HG03439 (cell line): ENCODE measurements around the gene MAP2K5.

ENCODE experiments used
- ATAC-seq: cut with Tn5 transposase; IDR thresholded peaks from one replicate; pipeline ENCODE4 v1.9.1; 2021; ENCODE audit warnings: mild to moderate bottlenecking, moderate library complexity; ENCODE audit not compliant: unreplicated experiment

MAP2K5 gene

DNA sequence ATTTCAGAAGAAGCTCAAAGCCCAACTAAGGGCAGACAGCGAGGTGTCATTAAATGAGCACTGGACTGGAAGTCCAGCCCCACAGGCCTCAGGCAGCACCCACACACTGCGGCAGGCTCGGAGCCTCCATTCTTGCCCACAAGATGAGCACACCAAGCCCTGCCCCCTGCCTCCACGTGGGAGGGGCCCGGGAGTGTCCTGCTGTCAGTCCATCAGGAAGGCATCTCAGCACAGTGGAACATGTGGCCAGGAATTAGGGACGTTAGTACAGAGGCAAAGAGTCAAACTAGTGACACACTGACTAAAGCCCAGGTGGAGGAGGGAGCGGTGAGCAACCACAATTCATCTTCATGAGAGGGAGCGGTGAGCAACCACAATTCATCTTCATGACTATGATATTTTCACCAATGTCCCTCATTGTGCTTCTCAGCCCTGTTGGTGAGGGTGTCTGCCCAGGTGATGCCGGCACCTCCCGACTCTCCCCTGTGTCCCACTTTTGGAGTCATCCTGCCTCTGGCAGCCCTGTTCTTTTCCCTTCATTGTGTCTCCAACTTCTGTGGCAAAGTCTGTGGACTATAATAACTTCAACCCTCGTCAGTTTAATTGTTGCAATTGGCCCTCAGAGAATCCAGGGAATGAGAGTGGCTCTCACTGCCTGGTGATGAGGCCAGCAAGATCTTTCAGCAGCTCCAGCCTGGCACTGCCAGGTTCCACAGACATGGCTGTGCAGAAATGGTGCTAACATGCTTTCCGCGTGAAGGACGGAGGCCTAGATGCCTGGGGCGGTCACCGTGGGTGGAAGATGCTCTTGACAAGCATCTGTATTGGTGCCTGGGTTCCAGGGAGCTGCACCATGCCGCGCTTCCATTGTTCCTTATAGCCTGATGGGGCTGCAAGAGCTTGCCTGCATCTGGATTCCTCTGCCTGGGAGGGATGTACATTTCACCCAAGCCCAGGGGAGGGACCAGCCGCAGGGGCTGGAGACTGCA lies 259.7 kb downstream of the MAP2K5 start:
- ATAC-seq: no peak

DNA sequence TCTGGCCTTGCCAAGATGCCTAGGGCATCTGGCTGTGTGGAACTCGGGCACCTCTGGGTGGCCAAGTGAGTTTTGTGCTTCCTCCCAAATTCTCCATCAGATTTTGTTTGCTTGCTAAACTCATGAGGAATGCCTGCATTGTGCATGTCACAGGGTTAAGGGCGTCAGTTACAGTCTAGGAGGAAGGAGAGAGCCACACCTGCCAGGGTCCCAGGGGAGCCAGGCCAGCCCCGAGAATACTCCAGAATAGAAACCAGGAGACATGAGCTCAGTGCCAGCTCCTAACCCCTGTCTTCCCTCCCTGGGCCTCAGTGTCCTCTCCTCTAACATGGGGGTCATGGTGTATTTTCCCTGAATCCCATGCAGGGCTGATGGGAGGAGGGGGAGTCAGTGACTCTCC lies 260.8 kb downstream of the MAP2K5 start:
- no peak for ATAC-seq

DNA sequence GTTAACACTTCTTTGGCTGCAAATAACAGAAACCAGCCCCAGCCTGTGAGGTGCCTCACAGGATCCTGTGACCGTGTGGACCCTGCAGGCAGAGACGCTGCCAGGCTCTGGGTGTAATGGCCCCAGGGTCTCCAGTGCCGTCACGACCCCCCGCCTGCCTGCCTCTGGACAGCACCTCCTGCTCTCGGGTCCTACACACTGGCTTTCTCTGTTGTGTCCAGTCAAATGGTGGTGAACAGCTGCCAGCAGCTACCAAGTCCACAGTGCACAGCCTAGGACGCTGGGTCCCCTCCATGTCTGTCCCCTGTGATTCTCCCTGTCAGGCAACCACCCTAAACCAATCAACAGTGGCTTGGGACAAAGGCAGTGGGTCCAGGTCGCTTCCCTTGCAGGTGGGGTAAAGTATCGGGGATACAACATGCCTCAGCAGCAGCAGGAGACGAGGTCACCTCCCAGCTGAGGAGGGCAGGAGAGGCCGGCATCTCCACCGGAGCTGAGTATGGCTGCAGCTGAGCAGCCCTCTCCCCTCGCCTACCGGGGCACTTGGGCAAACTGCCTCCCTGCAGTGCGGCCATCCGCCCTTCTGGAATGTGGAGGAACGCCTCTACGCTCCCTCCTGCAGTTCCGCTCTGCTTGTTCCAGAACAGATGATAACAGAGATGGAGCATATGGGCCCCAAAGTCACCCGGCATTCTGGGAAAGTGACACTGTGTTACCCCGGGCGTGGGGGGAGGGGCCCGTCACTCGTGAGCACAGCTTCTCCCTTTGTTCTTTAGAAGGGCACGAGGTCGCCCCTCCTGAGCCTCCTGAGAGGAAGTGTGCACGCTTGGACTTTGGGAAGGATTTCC lies 261.7 kb downstream of the MAP2K5 start:
- ATAC-seq: no peak

DNA sequence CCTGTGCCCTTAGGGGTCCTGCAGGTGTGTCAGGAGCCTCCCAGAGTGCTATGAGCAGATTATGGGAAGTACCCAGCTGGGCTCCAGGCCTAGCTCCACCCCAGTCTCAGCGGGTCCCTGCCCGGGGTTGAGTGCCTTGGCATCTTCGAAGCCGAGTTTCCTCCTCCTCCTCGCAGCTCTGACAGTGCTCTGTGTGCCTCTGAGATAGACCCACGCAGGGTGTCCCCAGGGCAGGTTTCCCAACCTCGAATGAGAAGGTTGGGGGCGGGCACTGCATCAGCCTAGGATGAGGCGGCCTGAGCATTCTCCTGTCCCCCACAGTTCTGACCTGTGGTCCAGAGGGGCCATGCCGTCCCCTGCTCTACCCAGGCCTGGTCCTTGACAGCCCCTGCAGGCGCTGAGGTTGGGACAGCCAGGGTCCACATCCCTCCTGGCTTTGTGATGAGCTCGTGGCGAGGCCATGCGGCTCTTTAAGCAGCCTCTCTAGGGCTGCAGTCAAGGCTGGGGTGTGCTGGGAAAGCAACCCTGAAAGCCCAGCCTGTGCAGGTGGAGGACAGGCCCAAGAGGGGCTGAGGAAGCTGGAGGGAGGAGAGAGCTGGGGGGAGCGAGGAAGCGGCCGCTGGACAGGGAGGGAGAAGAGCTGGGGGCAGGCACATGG lies 262.6 kb downstream of the MAP2K5 start:
- no peak for ATAC-seq

DNA sequence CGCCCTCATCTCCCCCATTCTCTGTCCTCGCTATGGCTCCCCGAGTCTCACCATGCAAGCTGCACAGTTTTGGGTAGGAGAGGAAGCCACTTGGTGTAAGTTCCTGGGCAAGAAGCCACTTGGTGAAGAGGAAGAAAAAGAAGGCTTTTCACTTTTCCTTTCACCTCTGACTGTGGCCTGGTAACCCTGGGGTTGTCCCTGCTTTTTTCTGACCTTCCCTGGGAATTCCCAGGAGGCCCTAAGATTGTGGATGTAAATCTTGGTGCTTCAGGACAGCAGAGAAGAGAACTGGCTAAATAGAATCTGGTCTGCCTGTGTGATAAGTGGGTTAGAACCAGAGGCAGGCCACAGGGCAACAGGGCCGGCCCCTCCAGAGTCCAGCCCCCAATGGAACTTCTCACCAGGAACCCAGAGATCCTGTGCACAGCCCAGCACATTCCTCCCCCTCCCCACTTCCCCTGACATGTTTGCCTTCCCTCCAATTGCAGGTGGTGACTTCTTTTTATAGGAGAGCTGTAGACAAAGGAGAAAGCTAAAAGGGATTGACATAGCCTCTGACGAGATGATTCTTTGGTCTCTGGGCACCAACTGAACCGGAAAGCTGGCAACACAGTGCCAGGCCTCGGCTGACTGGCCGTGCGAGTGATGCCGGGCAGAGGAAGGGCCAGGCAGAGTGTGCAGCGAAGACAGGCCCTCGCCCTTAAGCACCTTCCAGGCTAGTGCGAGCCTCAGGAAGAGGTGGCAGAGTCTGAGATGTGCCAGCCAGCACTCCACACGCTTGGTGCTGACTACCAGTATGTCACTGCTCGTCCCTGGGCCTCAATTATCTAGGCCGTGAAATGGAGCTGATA lies 263.4 kb downstream of the MAP2K5 start:
- no peak for ATAC-seq

DNA sequence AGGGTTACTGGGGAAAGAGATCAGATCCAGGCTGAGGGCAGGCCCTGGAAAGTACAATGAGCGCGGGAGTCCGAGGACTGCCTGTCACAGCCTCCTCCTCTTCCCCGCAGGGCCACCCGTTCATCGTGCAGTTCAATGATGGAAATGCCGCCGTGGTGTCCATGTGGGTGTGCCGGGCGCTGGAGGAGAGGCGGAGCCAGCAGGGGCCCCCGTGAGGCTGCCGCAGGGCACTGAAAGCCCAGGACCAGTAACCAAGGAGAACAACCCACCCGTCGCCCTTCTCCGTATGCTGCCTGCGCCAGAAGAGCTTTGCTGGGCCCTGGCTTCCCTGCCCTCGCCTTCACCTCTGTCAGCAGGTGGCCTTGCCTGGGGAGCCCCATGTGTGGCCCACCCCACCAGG lies 264.0 kb downstream of the MAP2K5 start:
- ATAC-seq: no peak

DNA sequence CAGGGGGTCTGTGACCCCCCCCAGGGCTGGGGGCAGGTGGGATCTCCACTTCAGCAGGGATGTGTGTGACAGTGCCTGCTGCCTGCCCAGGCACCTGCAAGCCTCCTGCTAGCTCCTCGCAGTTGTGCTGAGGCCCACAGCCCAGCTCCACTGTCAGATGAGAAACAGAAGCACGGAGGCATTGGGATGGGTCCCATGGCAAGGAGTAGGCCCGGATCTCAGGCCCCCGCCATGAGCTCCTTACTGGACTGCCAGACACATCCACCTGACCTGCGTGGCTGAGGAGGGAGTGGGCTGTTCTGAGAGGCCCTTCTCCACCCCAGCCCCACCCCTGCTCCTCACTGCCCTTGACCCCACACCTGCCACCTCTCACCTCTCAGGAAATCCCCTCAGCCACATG lies 264.6 kb downstream of the MAP2K5 start:
- ATAC-seq: no peak

DNA sequence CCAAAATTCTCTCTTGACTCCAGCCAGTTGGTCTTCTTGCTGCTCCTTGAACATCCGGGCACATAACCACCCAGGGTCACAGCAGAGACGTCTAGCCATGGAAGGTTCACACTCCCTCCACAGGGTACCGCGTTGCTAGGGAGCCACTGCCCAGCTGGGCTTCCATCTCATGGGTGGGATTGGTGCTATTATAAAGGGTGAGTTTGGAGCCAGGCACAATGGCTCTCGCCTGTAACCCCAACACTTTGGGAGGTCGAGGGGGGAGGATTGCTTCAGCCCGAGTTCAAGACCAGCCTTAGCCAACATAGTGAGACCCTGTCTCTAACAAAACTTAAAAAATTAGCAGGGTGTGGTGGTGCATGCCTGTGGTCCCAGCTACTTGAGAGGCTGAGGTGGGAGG lies 265.3 kb downstream of the MAP2K5 start:
- no peak for ATAC-seq

DNA sequence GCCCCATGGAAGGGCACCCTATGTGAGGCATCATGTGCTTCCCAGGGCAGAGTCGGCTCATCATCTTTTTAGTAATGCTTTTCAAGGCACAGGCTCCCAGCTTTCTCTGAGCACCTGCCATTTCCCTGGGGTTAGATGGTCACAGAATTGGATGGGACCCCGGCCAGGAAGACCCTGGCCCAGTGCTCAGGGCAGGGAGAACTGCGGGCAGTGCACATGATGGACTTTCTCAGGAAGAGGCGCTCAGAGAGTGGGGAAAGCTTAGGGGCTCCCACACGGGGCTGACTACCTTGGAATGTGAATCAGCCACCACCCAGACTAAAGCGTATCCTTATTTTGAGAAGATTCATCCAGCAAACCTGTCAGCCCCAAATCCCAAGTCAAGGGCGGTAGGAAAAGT lies 266.3 kb downstream of the MAP2K5 start:
- no peak for ATAC-seq

DNA sequence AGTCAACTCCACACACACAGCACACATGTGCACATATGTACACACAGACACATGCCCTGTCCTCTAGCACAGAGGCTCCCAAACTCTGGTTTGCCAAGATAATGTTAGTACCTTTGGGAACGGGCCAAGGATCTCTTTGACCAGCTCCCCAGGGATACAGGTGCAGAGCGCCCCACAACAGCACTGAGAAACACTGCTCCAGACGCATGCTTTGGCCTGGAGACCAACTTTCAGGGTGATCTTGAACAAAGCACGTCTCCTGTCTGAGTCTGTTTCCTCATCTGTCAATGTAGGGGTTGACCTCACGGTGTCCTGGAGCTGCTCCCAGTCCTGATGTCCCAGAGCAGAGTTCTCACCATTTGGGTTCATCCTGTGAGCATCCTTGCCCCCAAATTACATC lies 266.9 kb downstream of the MAP2K5 start:
- ATAC-seq: no peak

DNA sequence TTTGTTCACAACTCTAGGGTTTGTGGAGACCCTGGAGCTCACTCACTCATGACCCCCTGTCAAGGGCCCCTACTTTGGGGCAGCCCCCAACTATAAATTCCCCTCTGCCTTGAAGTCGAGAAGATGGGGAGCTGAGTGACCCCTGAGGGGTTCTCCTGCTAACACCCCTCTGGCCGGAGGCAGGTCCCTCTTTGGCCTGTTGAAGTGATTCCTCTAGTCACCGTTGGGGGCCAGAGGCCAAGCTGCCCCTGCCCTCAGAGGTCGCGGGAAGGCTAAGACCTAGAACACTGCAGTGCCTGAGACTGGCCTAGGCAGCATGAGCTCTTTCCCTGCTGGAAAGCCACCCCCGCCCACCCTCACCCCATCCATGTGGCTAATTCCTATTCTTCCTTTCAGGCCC lies 267.4 kb downstream of the MAP2K5 start:
- no peak for ATAC-seq

DNA sequence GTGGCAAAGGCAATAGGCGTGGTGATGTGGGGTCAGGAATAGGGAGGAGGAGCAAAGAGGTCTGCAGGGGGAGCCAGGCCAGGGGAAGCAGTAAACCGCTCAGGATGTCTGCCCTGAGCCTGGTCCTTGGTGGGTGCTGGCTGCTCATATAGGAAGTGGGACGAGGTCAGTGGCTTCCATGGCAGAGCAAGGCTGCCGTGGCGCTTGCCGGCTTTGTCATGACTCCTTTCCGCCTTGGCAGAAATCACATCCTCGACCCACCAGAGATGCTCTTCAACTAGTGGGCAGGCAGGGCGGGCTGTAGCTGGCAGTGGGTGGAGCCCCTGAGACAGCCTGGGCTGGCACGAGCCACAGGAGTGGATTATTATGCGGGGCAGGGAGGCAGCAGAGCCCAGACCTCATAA lies 269.7 kb downstream of the MAP2K5 start:
- no peak for ATAC-seq

DNA sequence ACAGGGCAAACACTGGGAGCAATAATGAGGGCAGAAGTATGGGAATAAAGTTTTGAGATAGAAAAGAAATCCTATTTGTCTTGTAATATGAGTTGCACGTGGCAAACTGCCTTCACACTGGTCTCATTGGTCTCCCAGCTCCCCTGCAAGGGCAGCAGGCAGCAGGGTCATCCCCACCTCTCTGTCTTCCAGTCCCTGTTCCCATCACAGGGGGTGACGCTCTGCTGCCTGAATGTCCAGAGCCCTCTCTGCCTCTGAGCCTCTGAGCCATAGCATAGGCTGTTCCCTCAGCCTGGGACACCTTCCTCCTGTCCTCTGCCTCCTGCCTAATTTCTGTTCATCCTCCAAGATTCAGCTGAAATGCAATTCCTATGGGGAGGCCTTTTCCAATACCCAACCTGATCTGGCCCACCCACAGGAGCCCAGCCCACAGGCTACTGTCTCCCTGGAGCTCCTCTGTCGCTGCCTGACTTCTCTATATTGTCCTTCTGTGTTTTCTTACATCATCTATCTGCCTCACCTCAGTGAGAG lies 270.7 kb downstream of the MAP2K5 start:
- ATAC-seq: no peak

DNA sequence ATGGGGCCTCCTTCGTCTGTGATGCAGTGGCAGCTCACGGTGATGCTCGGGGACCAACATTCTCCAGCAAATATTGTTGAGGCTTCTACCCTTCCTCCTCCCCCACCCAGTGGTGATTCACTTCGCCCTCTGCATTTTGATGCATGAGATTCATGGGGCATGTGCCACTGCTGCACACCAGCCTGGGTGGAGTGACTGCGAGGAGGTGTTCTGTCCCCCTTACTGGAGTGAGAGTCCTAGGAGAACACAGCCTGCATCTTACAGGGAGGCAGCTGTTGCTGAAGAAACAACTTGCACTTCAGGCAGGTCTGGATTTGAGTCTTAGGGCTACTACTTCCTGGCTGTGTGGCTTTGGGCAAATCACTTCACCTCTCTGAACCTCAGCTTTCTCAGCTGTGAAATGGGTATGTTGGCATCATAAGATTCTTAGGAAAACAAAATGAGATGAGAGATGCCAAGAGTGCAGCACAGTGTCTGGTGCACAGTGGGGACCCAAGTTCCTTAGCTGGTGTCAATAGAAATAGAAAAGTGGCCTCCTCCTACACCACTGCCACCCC lies 272.6 kb downstream of the MAP2K5 start:
- ATAC-seq: no peak

DNA sequence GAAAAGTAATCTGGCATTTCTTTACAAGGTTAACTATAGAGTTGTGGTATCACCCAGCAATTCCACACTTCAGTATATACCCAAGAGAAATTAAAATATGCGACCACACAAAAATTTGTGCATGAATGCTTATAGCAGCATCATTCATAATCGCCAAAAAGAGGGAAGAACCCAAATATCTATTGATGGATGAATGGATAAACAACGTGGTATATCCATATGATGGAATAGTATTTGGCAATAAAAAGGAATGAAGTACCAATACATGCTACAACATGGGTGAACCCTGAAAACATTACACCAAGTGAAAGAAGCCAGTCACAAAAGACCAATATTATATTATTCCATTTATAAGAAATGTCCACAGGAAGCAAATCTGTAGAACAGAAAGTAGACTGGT lies 274.2 kb downstream of the MAP2K5 start:
- ATAC-seq: no peak

DNA sequence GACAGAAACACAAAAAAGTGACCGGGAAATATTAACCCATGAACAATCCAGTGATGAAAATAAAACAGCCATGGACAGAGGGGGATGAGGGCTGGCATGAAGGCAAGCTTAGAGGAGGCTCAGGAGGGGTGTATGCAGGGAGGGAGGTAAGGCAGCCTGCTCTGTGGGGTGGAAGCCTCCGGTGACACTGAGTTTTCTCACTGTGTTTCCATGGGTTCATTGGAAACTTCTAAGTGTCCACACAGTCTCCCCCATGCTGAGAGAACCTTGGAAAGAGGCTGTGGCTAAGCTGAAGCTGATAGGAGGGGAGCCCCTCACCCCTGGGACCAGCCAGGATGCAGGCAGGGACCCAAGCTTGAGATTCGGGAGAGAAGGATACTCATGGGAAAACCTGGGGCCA lies 276.0 kb downstream of the MAP2K5 start:
- ATAC-seq: no peak

DNA sequence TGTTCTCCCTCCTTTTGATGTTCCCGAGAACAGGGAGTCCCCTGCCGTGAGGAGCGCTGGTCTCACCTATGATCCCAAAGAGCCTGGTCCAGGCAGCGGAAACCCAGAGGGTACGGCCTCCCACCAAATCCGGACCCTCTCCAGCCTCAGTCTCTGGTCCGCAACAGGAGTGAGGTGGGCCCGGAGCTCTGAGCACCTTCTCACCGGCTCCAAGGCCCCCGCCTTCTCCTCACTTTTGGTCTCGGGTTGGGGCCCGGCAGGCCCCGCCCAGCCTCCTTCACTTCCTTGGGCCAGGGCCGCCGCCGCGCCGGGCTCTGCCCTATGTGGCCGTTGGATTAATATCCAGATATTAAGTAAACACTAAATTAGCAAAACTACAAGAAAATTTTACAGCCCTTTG lies 277.1 kb downstream of the MAP2K5 start:
- ATAC-seq: no peak

DNA sequence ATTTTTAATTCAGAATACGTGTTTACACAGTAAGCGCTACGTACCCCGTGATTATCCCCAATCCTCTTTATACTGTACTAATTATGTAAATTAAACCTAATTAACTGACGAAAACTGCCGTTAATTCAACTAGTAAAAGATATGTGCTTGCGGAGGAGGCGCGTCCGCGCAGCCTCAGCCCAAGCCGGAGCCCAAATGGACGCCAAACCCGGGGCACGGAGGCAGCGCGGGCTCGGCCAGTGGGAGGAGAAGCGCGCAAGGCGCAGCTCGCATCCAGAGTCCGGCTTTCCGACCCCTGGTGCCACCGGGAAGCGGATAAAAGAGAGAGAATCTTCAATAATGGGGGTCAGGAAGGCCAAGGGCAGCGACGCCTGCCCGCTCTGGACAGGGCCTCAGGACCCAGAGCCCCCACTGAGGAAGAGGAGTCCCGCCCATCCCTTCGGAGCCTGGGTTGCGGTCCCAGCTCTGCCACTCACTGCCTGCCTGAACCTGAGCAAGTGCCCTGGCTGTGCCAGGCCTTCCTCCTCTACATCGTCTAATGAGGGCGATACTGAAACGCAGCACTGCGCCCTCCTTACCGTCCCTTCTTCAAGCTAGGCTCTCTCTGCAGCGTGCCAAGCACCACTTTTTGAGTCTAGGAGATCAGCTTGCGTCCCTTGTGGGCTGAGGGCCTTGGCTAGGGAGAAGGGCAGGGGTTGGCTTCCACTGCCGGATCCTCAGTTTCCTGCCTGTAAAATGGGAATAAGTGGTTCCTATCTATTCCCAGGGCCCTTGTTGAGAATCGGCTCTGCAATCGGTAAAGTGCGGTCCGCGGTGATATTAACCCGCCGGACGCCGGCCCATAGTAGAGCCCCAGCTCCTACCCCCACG lies 277.9 kb downstream of the MAP2K5 start:
- no peak for ATAC-seq
